Ovary (tissue), 9 donors: ENCODE results near the gene SLC44A1. TPM values are rescaled to one million over a fixed set of nuclear protein-coding genes. Genes with fewer than 3 reads are reported as not detected.

ENCODE experiments used
- DNase-seq, 5 donors: peaks; one replicate each; pipeline ENCODE4 v3.0.0-alpha.2; 2019 to 2020
- H3K27ac ChIP-seq, 2 donors: fragments of 200-600 bp; one replicate each; pipeline versions ENCODE4 v1.5.1 to v1.8.0; 2019 to 2022
- H3K27me3 ChIP-seq: fragments of 200-600 bp; one replicate; pipeline ENCODE4 v1.8.0; 2022
- H3K36me3 ChIP-seq: fragments of 200-600 bp; sonication (generic); one replicate; pipeline ENCODE4 v1.5.1; 2019
- H3K4me1 ChIP-seq: one replicate; pipeline ENCODE4 v1.8.1; 2013; ENCODE audit warnings: mild to moderate bottlenecking, moderate library complexity; ENCODE audit not compliant: insufficient read depth
- H3K4me3 ChIP-seq: fragments of 200-600 bp; sonication (generic); one replicate; pipeline ENCODE4 v1.5.1; 2017
- H3K9me3 ChIP-seq, 2 donors: fragments of 200-600 bp in 1 of 2; sonication (generic) in 1 of 2; one replicate each; pipeline versions ENCODE4 v1.5.1 to v1.8.1; 2013 to 2019; ENCODE audit warnings: mild to moderate bottlenecking in 1 of 2, moderate library complexity in 1 of 2
- CTCF ChIP-seq, 3 donors: fragments of 450-650 bp in 2 of 3; fragments of 200-600 bp in 1 of 3; IDR thresholded peaks; one replicate each; pipeline versions ENCODE4 v1.5.1 to v1.8.0; 2016 to 2022; ENCODE audit warnings: antibody characterized with exemption in 3 of 3, mild to moderate bottlenecking in 1 of 3
- EP300 ChIP-seq: sonication (generic); formaldehyde crosslinking; IDR thresholded peaks from one replicate; pipeline ENCODE4 v1.6.1; 2017; ENCODE audit warnings: antibody characterized with exemption
- POLR2A ChIP-seq: fragments of 450-650 bp; IDR thresholded peaks from one replicate; pipeline ENCODE4 v1.6.1; 2017; ENCODE audit warnings: antibody characterized with exemption, mild to moderate bottlenecking, moderate library complexity
- WGBS, 3 donors: extraction: QIAGEN DNeasy Blood & Tissue Kit in 1 of 3; methylation state at CpG; one replicate each; pipeline versions ENCODE4 v1.1.5 to v1.1.7; 2013 to 2017; 5-methylcytosine and 5-hydroxymethylcytosine counted together
- intact Hi-C, 4 donors: fragments of 100-400 bp; cut with DNase I; formaldehyde crosslinking; loops; one replicate each; pipeline versions ENCODE4 v1.11.0 to v1.15.1; 2022 to 2023
- polyA plus RNA-seq, 2 donors: library from polyadenylated mRNA; stranded (reverse); fragments of 200-250 nt in 1 of 2; fragments of 350-450 nt in 1 of 2; fragmentation: Illumina TruSeq in 1 of 2; extraction: RNeasy Lipid Tissue Mini Kit (QIAGEN cat#74804) in 1 of 2; gene quantifications; one replicate each; pipeline ENCODE4 v1.2.3, GENCODE V29; 2013 to 2014
- total RNA-seq, 7 donors: library from RNA; depleted of rRNA in 2 of 7; stranded (reverse); fragments of >200 nt in 2 of 7; fragmentation: NEBNext Ultra II Directional in 3 of 7; extraction: Animal tissue kit (Norgen Biotek cat#: 25700) in 3 of 7; gene quantifications; one replicate each; pipeline versions ENCODE4 v1.1.0 to v1.2.4, GENCODE V29; 2016 to 2023
- donor health status: DM: no; HTN: no; CAD: no; lungs with moderate emphysema.
- donor health status: DM: no; HTN: no; CAD: no.
- donor health status: Bipolar disorder and iron deficiency.
- donor health status: DM: yes; HTN: yes; CAD: no.
- donor health status: DM: no; HTN: no; CAD: no.
- donor health status: DM: yes; HTN: yes; CAD: no.

Gene SLC44A1
- total and polyA plus RNA-seq, 9 donors, result 8.8 to 34.7 (median 28.5) TPM

GRCh38 chr9:105223544-105224140 is 20.8 kb upstream of the SLC44A1 start:
- WGBS, 3 donors, result 83 to 89% (median 87%) methylated on average over 2 of the region's 2 CpGs
- no peak for DNase-seq
- H3K4me3 ChIP-seq, result no peak overlapping the region
- no peaks in the 10 kb centered on the region for H3K36me3 ChIP-seq
- H3K4me1 ChIP-seq, result no peaks in the 10 kb centered on the region
- H3K9me3 ChIP-seq, result no peaks in the 10 kb centered on the region
- H3K27ac ChIP-seq, result no peak overlapping the region
- intact Hi-C loops, result no loop called here
- TF ChIP-seq POLR2A (no peak), EP300 (no peak), CTCF (IDR thresholded peaks at IDR 0.05) (no peak)
- no peaks in the 10 kb centered on the region for H3K27me3 ChIP-seq

- TF ChIP-seq CTCF (IDR thresholded peaks at IDR 0.05), result no peak
- TF ChIP-seq EP300, result no peak
- TF ChIP-seq POLR2A, result no peak
- no peak overlapping the region for H3K4me3 ChIP-seq
- DNase-seq, result no peak
- no peaks in the 10 kb centered on the region for H3K27me3 ChIP-seq
- no peaks in the 10 kb centered on the region for H3K36me3 ChIP-seq
- H3K27ac ChIP-seq, result no peak overlapping the region
- no peaks in the 10 kb centered on the region for H3K9me3 ChIP-seq
- no peaks in the 10 kb centered on the region for H3K4me1 ChIP-seq
- intact Hi-C loops, result no loop called here
Observed at GRCh38 chr9:105226055-105226454, 18.4 kb upstream of the SLC44A1 start.

GRCh38 chr9:105232207-105232606 is 12.2 kb upstream of the SLC44A1 start:
- no peak overlapping the region for H3K27ac ChIP-seq
- intact Hi-C loops, result no loop called here
- no peaks in the 10 kb centered on the region for H3K36me3 ChIP-seq
- TF ChIP-seq POLR2A, result no peak
- no peak for TF ChIP-seq CTCF (IDR thresholded peaks at IDR 0.05)
- no peak for TF ChIP-seq EP300
- H3K9me3 ChIP-seq, result no peaks in the 10 kb centered on the region
- no peak overlapping the region for H3K4me3 ChIP-seq
- no peak for DNase-seq
- no peaks in the 10 kb centered on the region for H3K27me3 ChIP-seq
- no peaks in the 10 kb centered on the region for H3K4me1 ChIP-seq

- intact Hi-C loops, result no loop called here
- no peak for TF ChIP-seq EP300
- TF ChIP-seq POLR2A, result no peak
- no peak for TF ChIP-seq CTCF (IDR thresholded peaks at IDR 0.05)
- no peak for DNase-seq
- no peak overlapping the region for H3K4me3 ChIP-seq
- H3K27me3 ChIP-seq, result no peaks in the 10 kb centered on the region
- no peaks in the 10 kb centered on the region for H3K9me3 ChIP-seq
- no peak overlapping the region for H3K27ac ChIP-seq
- no peaks in the 10 kb centered on the region for H3K36me3 ChIP-seq
- no peaks in the 10 kb centered on the region for H3K4me1 ChIP-seq
Observed at GRCh38 chr9:105233873-105234272, 10.6 kb upstream of the SLC44A1 start.
